Vagina (tissue), 2 donors: ENCODE results near the gene IQSEC1.

Source experiments
- CTCF ChIP-seq, 3 experiments: fragments of 450-650 bp in 2 of 3; fragments of 200-600 bp in 1 of 3; sonication (generic) in 1 of 3; IDR thresholded peaks; one replicate each; pipeline ENCODE4 v1.5.1; 2017 to 2019; ENCODE audit warnings: antibody characterized with exemption in 3 of 3, mild to moderate bottlenecking in 2 of 3, moderate library complexity in 2 of 3
- POLR2A ChIP-seq, 2 donors: fragments of 450-650 bp; IDR thresholded peaks; one replicate each; pipeline ENCODE4 v1.6.1; 2017; ENCODE audit warnings: antibody characterized with exemption in 2 of 2, mild to moderate bottlenecking in 2 of 2, moderate library complexity in 2 of 2
- POLR2AphosphoS5 ChIP-seq, 2 donors: sonication (generic); formaldehyde crosslinking; IDR thresholded peaks; one replicate each; pipeline ENCODE4 v1.9.0; 2017; ENCODE audit warnings: antibody characterized with exemption in 2 of 2, mild to moderate bottlenecking in 2 of 2, low read depth in 1 of 2; ENCODE audit not compliant: insufficient read depth in 1 of 2

DNA sequence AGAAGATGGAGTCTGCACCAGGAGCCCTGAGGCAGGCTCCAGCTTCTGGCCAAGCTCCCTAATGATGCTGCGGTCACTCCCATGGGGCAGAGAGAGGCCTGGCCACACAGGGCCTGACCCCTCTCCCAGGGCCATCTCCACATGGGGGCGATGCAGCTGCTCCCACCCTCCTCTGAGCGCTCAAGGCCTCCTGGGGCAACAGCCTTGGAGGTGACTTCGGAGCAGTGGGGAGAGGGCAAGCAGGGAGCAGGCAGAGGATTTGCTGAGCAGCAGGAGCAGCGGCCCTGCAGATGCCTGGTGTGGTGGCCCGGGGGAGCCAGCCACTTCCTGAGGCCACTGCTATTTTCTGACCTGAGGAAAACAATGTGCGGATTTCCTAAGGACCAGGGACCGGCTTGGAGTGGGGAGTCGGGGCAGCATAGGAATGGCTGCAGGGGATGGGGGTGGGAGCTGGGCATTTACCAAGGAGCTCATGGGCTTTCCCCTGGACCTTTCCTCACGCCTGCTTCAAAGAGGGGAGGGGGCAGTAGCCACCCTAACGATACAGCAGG lies 150.3 kb downstream of the IQSEC1 start:
- TF ChIP-seq POLR2A (IDR thresholded peaks at IDR 0.05) (no peak), CTCF (IDR thresholded peaks at IDR 0.05) (no peak), POLR2AphosphoS5 (IDR thresholded peaks at IDR 0.05; ENCODE audit: insufficient read depth in 1 of 2, low read depth in 1 of 2) (no peak)
